ENCODE measurements around the gene NSL1. TPM values are rescaled to one million over a fixed set of nuclear protein-coding genes. Genes with fewer than 3 reads are reported as not detected.

Gene NSL1
- total and polyA plus RNA-seq, 5 donors from 2014 or later: 24.4 to 69.1 (median 67.0) TPM

GRCh38 chr1:212746546-212746945, 45.0 kb downstream of the NSL1 start:
- ATAC-seq (ENCODE audit: low read depth in 2 of 2): no peak
- no peak for DNase-seq
- Mint-ChIP-seq H3K27me3 (no peaks in the 10 kb centered on the region), H3K36me3 (peaks cover 29% of the 10 kb centered on the region), H3K27ac (peak overlapping the region in 1 of 3 donors; percentile 56), H3K4me1 (peaks cover 25 to 37% (median 32%) of the 10 kb centered on the region in 4 donors), H3K9me3 (no peaks in the 10 kb centered on the region), H3K4me3 (no peak overlapping the region)
- no peak overlapping the region for H3K4me3 ChIP-seq (ENCODE audit: low read depth, low read length)
- no peak overlapping the region for H3K27ac ChIP-seq (ENCODE audit: insufficient read depth, low read length, poor library complexity, severe bottlenecking)
- no peaks in the 10 kb centered on the region for H3K36me3 ChIP-seq (ENCODE audit: control insufficient read depth, insufficient read depth, low read length)
- no peaks in the 10 kb centered on the region for H3K27me3 ChIP-seq (ENCODE audit: control insufficient read depth, insufficient read depth, low read length)
- peaks cover 18% of the 10 kb centered on the region for H3K4me1 ChIP-seq (ENCODE audit: control insufficient read depth, insufficient read depth, low read length, poor library complexity, severe bottlenecking)
- no peaks in the 10 kb centered on the region for H3K9me3 ChIP-seq (ENCODE audit: control insufficient read depth in 2 of 2, low read length in 2 of 2)

- DNase-seq (no peak), ATAC-seq (ENCODE audit: low read depth in 2 of 2) (no peak)
- no peaks in the 10 kb centered on the region for H3K27me3 ChIP-seq (ENCODE audit: control insufficient read depth, insufficient read depth, low read length)
- H3K36me3 ChIP-seq (ENCODE audit: control insufficient read depth, insufficient read depth, low read length): peaks cover 3% of the 10 kb centered on the region
- Mint-ChIP-seq H3K9me3 (no peaks in the 10 kb centered on the region), H3K4me1 (peaks cover 18 to 29% (median 28%) of the 10 kb centered on the region in 4 donors), H3K27me3 (no peaks in the 10 kb centered on the region), H3K27ac (no peak overlapping the region), H3K36me3 (peaks cover 34% of the 10 kb centered on the region), H3K4me3 (no peak overlapping the region)
- H3K4me1 ChIP-seq (ENCODE audit: control insufficient read depth, insufficient read depth, low read length, poor library complexity, severe bottlenecking): peaks cover 17% of the 10 kb centered on the region
- no peak overlapping the region for H3K4me3 ChIP-seq (ENCODE audit: low read depth, low read length)
- no peaks in the 10 kb centered on the region for H3K9me3 ChIP-seq (ENCODE audit: control insufficient read depth in 2 of 2, low read length in 2 of 2)
- no peak overlapping the region for H3K27ac ChIP-seq (ENCODE audit: insufficient read depth, low read length, poor library complexity, severe bottlenecking)
These were observed 46.3 kb downstream of the NSL1 start for GRCh38 chr1:212745303-212745702.

GRCh38 chr1:212743901-212744475, 47.6 kb downstream of the NSL1 start:
- peaks cover 19 to 23% (median 21%) of the 10 kb centered on the region in 4 donors for H3K4me1 Mint-ChIP-seq
- Histone ChIP-seq H3K4me1 (ENCODE audit: control insufficient read depth, insufficient read depth, low read length, poor library complexity, severe bottlenecking) (peaks cover 9% of the 10 kb centered on the region), H3K4me3 (ENCODE audit: low read depth, low read length) (peak overlapping the region; percentile 14), H3K27ac (ENCODE audit: insufficient read depth, low read length, poor library complexity, severe bottlenecking) (no peak overlapping the region), H3K9me3 (ENCODE audit: control insufficient read depth in 2 of 2, low read length in 2 of 2) (no peaks in the 10 kb centered on the region), H3K27me3 (ENCODE audit: control insufficient read depth, insufficient read depth, low read length) (no peaks in the 10 kb centered on the region), H3K36me3 (ENCODE audit: control insufficient read depth, insufficient read depth, low read length) (peaks cover 8% of the 10 kb centered on the region)
- peak overlapping the region; percentile 13 to 48 (median 38) for H3K27ac Mint-ChIP-seq
- H3K27me3 Mint-ChIP-seq: no peaks in the 10 kb centered on the region
- peaks cover 0 to 2% (median 0%) of the 10 kb centered on the region in 7 donors for H3K9me3 Mint-ChIP-seq
- no peak for ATAC-seq (ENCODE audit: low read depth in 2 of 2)
- H3K36me3 Mint-ChIP-seq: peaks cover 38% of the 10 kb centered on the region
- H3K4me3 Mint-ChIP-seq: no peak overlapping the region
- peak in 1 of 3 donors; percentile 19 for DNase-seq

- peaks cover 10 to 19% (median 15%) of the 10 kb centered on the region in 4 donors for H3K4me1 Mint-ChIP-seq
- ATAC-seq (ENCODE audit: low read depth in 2 of 2) (no peak), DNase-seq (peak in 1 of 3 donors; percentile 49)
- H3K27ac ChIP-seq (ENCODE audit: insufficient read depth, low read length, poor library complexity, severe bottlenecking): no peak overlapping the region
- H3K27me3 Mint-ChIP-seq: no peaks in the 10 kb centered on the region
- no peaks in the 10 kb centered on the region for H3K27me3 ChIP-seq (ENCODE audit: control insufficient read depth, insufficient read depth, low read length)
- peaks cover 38% of the 10 kb centered on the region for H3K36me3 Mint-ChIP-seq
- peaks cover 16% of the 10 kb centered on the region for H3K36me3 ChIP-seq (ENCODE audit: control insufficient read depth, insufficient read depth, low read length)
- no peak overlapping the region for H3K4me3 Mint-ChIP-seq
- peak overlapping the region in 2 of 3 donors; percentile 30 to 60 for H3K27ac Mint-ChIP-seq
- H3K4me1 ChIP-seq (ENCODE audit: control insufficient read depth, insufficient read depth, low read length, poor library complexity, severe bottlenecking): no peaks in the 10 kb centered on the region
- H3K9me3 Mint-ChIP-seq: peaks cover 0 to 2% (median 0%) of the 10 kb centered on the region in 7 donors
- H3K4me3 ChIP-seq (ENCODE audit: low read depth, low read length): no peak overlapping the region
- H3K9me3 ChIP-seq (ENCODE audit: control insufficient read depth in 2 of 2, low read length in 2 of 2): no peaks in the 10 kb centered on the region
These were observed 53.2 kb downstream of the NSL1 start for GRCh38 chr1:212738330-212738729.

- ATAC-seq (ENCODE audit: low read depth in 2 of 2): no peak
- Mint-ChIP-seq H3K27ac (no peak overlapping the region), H3K36me3 (peaks cover 39% of the 10 kb centered on the region), H3K27me3 (no peaks in the 10 kb centered on the region), H3K4me3 (no peak overlapping the region), H3K4me1 (peaks cover 9 to 19% (median 13%) of the 10 kb centered on the region in 4 donors), H3K9me3 (peaks cover 0 to 2% (median 0%) of the 10 kb centered on the region in 7 donors)
- Histone ChIP-seq H3K4me1 (ENCODE audit: control insufficient read depth, insufficient read depth, low read length, poor library complexity, severe bottlenecking) (no peaks in the 10 kb centered on the region), H3K27me3 (ENCODE audit: control insufficient read depth, insufficient read depth, low read length) (no peaks in the 10 kb centered on the region), H3K27ac (ENCODE audit: insufficient read depth, low read length, poor library complexity, severe bottlenecking) (no peak overlapping the region), H3K36me3 (ENCODE audit: control insufficient read depth, insufficient read depth, low read length) (peaks cover 16% of the 10 kb centered on the region), H3K9me3 (ENCODE audit: control insufficient read depth in 2 of 2, low read length in 2 of 2) (no peaks in the 10 kb centered on the region), H3K4me3 (ENCODE audit: low read depth, low read length) (no peak overlapping the region)
- no peak for DNase-seq
These were observed 54.0 kb downstream of the NSL1 start for GRCh38 chr1:212737559-212737958.

- H3K27ac ChIP-seq (ENCODE audit: insufficient read depth, low read length, poor library complexity, severe bottlenecking): no peak overlapping the region
- H3K4me3 Mint-ChIP-seq: no peak overlapping the region
These were observed 58.5 kb downstream of the NSL1 start for GRCh38 chr1:212733109-212733508.

GRCh38 chr1:212731630-212732029, 59.9 kb downstream of the NSL1 start:
- Histone ChIP-seq H3K4me3 (ENCODE audit: low read depth, low read length) (no peak overlapping the region), H3K4me1 (ENCODE audit: control insufficient read depth, insufficient read depth, low read length, poor library complexity, severe bottlenecking) (no peaks in the 10 kb centered on the region), H3K36me3 (ENCODE audit: control insufficient read depth, insufficient read depth, low read length) (peaks cover 8% of the 10 kb centered on the region), H3K27ac (ENCODE audit: insufficient read depth, low read length, poor library complexity, severe bottlenecking) (no peak overlapping the region), H3K9me3 (ENCODE audit: control insufficient read depth in 2 of 2, low read length in 2 of 2) (no peaks in the 10 kb centered on the region), H3K27me3 (ENCODE audit: control insufficient read depth, insufficient read depth, low read length) (no peaks in the 10 kb centered on the region)
- Mint-ChIP-seq H3K36me3 (peaks cover 26% of the 10 kb centered on the region), H3K4me1 (no peaks in the 10 kb centered on the region), H3K27me3 (no peaks in the 10 kb centered on the region), H3K27ac (no peak overlapping the region), H3K4me3 (no peak overlapping the region), H3K9me3 (no peaks in the 10 kb centered on the region)
- ATAC-seq (ENCODE audit: low read depth in 2 of 2) (no peak), DNase-seq (no peak)

More at GRCh38 chr1:212733109-212733508, 58.5 kb downstream of the NSL1 start:
- Histone ChIP-seq H3K4me1 (ENCODE audit: control insufficient read depth, insufficient read depth, low read length, poor library complexity, severe bottlenecking) (no peaks in the 10 kb centered on the region), H3K9me3 (ENCODE audit: control insufficient read depth in 2 of 2, low read length in 2 of 2) (no peaks in the 10 kb centered on the region), H3K36me3 (ENCODE audit: control insufficient read depth, insufficient read depth, low read length) (peaks cover 8% of the 10 kb centered on the region), H3K27me3 (ENCODE audit: control insufficient read depth, insufficient read depth, low read length) (no peaks in the 10 kb centered on the region), H3K4me3 (ENCODE audit: low read depth, low read length) (no peak overlapping the region)
- Mint-ChIP-seq H3K36me3 (peaks cover 20% of the 10 kb centered on the region), H3K27me3 (no peaks in the 10 kb centered on the region), H3K9me3 (no peaks in the 10 kb centered on the region), H3K27ac (no peak overlapping the region), H3K4me1 (peaks cover under 1 to 6% (median 2%) of the 10 kb centered on the region in 4 donors)
- ATAC-seq (ENCODE audit: low read depth in 2 of 2) (no peak), DNase-seq (no peak)

GRCh38 chr1:212728606-212729005, 63.0 kb downstream of the NSL1 start:
- no peaks in the 10 kb centered on the region for H3K27me3 ChIP-seq (ENCODE audit: control insufficient read depth, insufficient read depth, low read length)
- peaks cover 0 to 6% (median 0%) of the 10 kb centered on the region in 7 donors for H3K9me3 Mint-ChIP-seq
- no peak overlapping the region for H3K4me3 ChIP-seq (ENCODE audit: low read depth, low read length)
- H3K36me3 Mint-ChIP-seq: peaks cover 21% of the 10 kb centered on the region
- no peak for ATAC-seq (ENCODE audit: low read depth in 2 of 2)
- no peak for DNase-seq
- H3K27me3 Mint-ChIP-seq: no peaks in the 10 kb centered on the region
- H3K9me3 ChIP-seq (ENCODE audit: control insufficient read depth in 2 of 2, low read length in 2 of 2): no peaks in the 10 kb centered on the region
- H3K4me3 Mint-ChIP-seq: no peak overlapping the region
- H3K4me1 Mint-ChIP-seq: peaks cover 0 to 3% (median 0%) of the 10 kb centered on the region in 4 donors
- no peaks in the 10 kb centered on the region for H3K4me1 ChIP-seq (ENCODE audit: control insufficient read depth, insufficient read depth, low read length, poor library complexity, severe bottlenecking)
- no peak overlapping the region for H3K27ac ChIP-seq (ENCODE audit: insufficient read depth, low read length, poor library complexity, severe bottlenecking)
- no peak overlapping the region for H3K27ac Mint-ChIP-seq
- no peaks in the 10 kb centered on the region for H3K36me3 ChIP-seq (ENCODE audit: control insufficient read depth, insufficient read depth, low read length)
